HL-60/S4 treated with phorbol 12-myristate 13-acetate at 8.2 ng/mL for 4 days and 3 days (cell line): ENCODE results near the gene MAST4.

Experiments
- in situ Hi-C: fragments of 300-500 bp; cut with MboI; formaldehyde crosslinking; loops from 2 replicates; pipeline ENCODE4 v1.15.0; 2022; ENCODE audit warnings: low sequenced_read_pairs

MAST4 gene

GRCh38 chr5:66603164-66603563 lies 7.0 kb downstream of the MAST4 start:
- in situ Hi-C loops = no loop called here

DNA sequence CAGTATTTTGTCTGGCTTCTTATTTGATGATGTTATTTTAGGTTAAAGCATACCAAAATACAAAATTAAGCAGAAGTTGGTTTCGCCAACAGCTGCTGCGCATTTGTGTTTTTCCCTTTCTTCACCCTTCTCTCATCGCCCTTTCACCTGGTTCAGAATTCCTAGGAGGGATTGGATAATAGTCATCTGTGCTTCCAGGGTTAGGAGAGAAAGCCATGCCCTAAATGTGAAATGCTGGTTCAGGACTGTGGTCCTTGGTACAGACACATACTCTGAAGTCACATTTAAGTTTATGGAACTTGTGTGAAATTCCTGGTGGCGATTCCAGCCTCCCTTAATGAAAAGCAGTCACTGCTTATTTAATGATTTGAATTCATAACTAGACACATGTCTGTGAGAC lies 7.7 kb downstream of the MAST4 start:
- in situ Hi-C loops = no loop called here

DNA sequence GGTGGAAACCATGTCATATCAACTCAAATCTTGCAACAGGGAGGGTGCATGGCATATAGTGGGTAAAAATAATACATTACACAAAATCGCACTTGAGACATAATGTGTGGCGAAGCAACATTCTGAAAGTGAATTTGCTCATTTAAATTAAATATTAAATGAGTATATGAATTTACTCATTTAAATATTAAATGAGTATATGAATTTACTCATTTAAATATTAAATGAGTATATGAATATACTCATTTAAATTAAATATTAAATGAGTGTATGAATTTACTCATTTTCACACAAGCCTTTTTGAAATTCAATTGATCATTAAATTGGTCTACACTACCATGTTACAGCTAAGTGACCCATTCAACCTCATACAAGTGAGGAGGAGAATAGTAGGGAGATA lies 10.5 kb downstream of the MAST4 start:
- in situ Hi-C loops = no loop called here

DNA sequence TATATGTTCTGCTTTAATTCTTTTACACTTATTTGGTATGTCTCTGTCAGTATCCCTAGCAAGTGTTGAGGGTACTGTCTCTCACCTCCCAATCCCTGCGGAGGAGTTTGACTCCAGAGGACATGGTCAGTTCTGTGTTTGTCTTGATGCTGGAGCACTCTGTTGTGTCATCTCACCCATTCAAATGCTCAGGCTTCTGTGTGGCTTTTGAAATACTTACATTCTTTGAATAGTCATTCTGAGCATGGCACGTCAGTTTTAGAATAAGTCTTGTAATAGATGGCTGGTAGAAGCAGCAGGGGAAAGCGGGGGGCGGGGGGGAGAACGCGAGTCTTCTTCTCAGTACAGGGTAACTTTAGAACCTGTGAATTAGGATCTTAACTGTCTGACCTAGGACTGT lies 12.3 kb downstream of the MAST4 start:
- in situ Hi-C loops = no loop called here

GRCh38 chr5:66609615-66610014 lies 13.4 kb downstream of the MAST4 start:
- in situ Hi-C loops = no loop called here

DNA sequence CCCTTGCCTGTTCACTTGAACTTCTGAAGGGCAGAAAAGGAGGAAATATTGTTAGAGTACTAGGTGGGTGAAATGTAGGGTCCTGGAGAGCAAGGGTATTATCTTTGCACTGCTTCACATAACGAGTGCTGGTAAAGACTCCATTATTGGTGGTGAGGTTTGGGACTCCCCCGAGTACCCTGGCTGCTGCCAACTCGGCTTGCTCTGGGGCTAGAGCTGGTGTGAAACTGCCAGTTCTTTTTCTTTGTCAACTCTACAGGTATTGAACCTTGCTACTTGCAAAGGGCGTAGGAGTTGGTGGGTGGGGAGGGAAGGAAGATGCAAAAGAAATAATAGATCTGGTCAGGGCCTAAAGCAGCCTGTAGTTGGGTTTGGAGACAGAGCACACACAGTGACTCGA lies 16.0 kb downstream of the MAST4 start:
- in situ Hi-C loops = no loop called here

- in situ Hi-C loops = no loop called here
These were observed 18.9 kb downstream of the MAST4 start for GRCh38 chr5:66615136-66615535.

DNA sequence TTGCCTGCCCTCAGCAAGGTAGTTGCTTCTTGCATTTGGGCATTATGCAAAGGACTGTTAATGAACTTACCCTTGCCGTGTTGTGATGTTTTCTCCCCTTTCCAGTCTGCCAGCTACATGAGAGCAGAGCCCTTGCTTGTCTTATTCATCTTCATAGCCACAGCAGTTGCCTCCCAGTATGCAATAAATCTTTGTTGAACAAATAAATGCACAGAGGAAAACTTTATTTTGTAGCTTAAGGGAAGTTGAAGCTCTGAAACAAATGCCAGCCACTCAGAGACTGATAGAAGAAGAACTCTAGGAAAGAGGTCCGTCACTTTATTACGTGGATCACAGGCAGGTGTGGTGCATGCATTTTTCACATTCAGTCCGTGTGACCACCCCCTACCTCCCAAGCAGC lies 19.7 kb downstream of the MAST4 start:
- in situ Hi-C loops = no loop called here

- in situ Hi-C loops = no loop called here
These were observed 20.5 kb downstream of the MAST4 start for GRCh38 chr5:66616520-66617225.

GRCh38 chr5:66617226-66617861 lies 21.2 kb downstream of the MAST4 start:
- in situ Hi-C loops = no loop called here

DNA sequence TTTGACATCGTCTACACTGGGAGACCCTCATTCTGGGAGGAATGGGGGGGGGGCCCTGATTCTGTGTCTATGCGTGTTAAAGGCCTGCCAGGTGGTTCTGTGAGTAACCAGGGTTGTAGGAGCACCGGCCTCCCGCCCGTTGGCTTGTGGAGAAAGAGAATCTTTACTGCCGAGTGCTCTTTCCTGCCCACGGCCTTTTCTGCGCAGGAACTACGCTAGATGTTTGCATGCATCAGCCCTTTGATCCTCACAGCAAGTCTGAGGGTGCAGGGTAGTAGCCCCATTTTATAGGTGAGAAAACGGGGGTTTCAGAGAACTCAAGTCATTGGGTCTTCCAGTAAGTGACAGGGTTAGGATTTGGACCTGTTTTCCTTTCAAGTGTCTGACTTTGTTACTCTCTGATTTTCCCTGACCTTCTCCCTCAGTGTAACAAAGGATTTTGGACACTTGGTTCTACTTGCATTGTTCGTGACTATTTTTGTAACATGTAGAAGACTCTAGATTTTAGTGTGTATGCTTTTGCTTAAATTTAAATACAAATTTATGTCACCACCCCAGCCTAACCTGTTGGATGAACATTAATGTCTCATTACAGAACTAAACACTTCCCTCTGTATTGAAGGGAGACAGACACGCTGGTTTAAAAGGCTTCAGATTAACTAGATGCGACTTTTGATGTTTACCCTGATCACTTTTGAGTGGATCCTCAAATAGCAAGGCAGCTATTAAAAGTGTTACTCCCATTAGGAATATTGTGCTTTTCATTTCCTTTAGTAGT lies 22.0 kb downstream of the MAST4 start:
- in situ Hi-C loops = no loop called here

GRCh38 chr5:66620711-66621110 lies 24.5 kb downstream of the MAST4 start:
- in situ Hi-C loops = no loop called here

- in situ Hi-C loops = no loop called here
These were observed 25.0 kb downstream of the MAST4 start for GRCh38 chr5:66621146-66621545.

DNA sequence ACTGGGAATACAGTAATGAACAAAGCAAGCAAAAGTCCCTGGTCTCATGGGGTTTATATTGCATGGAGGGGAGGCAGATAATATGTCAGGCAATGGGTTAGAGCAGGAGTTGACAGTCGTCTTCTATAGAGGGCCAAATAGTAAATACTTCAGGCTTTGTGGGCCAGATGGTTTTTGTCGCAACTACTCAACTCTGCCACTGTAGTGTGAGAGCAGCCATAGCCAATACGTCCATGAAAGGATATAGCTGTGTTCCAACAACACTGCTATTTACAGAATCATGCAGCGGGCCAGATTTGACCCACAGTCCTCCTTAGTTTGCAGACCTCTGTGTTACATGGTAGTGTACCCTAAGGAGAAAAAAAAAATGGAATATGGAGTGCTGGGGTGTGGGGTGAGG lies 25.5 kb downstream of the MAST4 start:
- in situ Hi-C loops = no loop called here

DNA sequence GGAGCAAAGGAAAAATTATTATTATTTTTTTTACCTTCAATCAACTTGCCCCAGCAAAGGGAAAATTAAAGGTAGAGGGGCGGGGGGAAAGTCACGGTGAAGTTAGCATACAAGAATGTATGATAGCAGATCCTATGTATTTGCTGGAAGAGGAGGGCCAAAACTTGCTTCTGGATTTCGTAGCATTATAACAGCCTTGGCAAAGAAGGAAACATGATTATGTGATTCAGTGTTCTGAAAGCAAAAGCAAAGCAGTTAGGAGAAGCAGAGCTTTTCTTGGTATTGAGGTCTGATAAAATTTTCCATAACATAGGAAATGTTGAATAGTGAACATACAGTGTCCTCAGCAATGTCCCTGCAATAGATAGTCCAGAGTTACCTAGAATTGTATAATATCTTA lies 32.4 kb downstream of the MAST4 start:
- in situ Hi-C loops = no loop called here

DNA sequence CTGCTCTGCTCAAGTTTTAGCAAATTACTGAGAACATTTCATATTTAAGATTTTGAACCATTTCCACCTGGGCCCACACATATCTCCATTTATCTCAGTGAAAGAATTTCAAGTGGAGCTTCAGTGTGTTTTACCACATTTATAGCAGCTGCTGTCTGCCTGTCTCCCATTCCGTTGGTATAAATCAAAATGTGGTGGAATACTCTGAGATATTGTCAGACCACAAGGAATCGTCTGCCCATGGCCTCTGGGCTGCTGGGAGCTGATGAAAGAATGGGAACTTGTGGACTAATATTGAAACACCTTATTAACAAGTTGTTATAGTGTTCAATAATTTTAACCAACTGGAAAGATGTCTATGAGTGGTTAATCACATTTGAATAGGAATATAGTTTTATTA lies 33.3 kb downstream of the MAST4 start:
- in situ Hi-C loops = no loop called here

DNA sequence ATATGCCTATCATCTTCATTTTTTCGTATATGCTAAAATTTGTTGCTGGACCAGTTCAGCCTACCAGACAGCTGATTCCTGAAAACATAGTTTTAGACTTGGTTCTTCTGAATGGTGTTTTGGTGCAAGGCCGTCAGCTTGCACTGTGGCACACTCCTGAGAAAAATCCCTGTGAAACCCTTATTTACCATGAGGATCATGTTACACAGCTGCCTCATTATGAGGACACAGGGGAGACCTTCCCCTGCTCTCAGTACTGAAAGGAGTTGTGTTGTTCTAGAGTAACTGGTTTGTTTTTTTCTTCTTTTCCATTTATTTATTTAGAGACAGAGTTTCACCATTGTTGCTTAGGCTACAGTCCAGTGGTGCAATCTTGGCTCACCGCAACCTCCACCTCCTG lies 37.6 kb downstream of the MAST4 start:
- in situ Hi-C loops = no loop called here

- in situ Hi-C loops = no loop called here
These were observed 38.4 kb downstream of the MAST4 start for GRCh38 chr5:66634601-66635000.

DNA sequence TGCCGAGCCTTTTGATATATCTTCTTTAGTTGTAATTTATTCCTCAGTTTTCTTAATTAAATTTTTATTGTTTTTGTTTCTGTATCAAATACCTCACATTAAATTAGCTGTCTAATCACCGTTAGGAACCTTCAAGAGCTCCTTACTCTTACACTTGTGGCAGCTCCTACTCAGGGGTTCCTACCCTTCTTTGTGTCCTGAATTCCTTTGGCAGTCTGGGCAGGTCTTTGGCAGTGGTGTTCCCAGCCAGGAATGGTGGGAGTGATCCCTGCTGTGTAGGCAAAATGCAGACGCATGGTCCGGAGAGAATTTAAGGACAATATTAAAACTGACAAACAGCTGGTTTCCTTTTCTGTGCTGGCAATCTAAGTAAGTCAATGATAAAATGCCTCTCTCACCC lies 41.8 kb downstream of the MAST4 start:
- in situ Hi-C loops = no loop called here

- in situ Hi-C loops = no loop called here
These were observed 42.8 kb downstream of the MAST4 start for GRCh38 chr5:66639037-66639436.

DNA sequence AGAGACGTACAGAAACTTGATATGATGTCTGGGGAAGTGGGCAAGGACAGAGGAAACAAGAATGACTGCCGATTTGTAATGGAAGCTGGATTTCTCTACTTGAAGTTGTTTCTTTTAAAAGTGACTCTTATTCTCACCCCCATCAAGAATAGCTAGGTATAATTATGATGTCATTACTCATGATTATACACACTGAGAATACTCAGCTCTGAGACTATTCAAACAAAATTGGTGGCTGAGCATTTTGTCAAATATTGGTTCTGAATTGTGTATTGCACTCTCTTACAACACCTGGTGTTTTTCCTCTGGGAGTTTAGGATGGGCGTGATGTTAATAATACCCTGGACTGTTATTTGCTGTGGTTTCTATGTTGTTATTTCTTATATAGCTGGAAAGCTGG lies 46.3 kb downstream of the MAST4 start:
- in situ Hi-C loops = no loop called here

GRCh38 chr5:66643387-66643786 lies 47.2 kb downstream of the MAST4 start:
- in situ Hi-C loops = no loop called here
